Measurements from ENCODE around the gene S100A5.

The S100A5 gene

DNA sequence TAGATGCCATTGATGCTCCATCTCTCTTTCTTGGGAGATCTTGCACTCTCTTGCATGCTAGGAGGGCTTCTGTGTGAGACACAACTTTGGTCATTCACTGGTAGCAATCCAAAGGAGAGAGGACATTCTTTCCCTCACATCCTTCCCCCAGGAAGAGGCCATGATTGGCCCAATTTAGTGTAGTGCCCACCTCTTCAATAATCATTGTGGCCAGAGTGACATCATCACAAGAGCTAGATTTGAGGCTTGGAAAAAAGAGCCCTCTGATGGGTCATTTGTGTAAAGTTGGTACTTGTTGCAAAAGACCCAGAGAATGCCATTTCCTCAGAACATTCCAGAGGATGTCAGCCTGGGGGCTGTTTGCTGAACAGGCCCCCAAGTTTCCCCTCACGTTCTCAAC lies 35.2 kb downstream of the S100A5 start:
- Histone ChIP-seq H3K4me1 (ENCODE audit: low read length) (0 out of 2 replicates have a peak, but pooled peaks cover 3% of the 10 kb centered on the region), H4K20me1 (ENCODE audit: insufficient read depth, low read length) (no peaks in the 10 kb centered on the region), H3K36me3 (replicated peaks; ENCODE audit: insufficient read depth, low read length) (no peaks in the 10 kb centered on the region), H3K4me3 (ENCODE audit: low read length) (no peak overlapping the region), H2AFZ (ENCODE audit: low read length) (no peak overlapping the region), H3F3A (ENCODE audit: insufficient read depth, low read length) (peaks cover 3% of the 10 kb centered on the region; the same call in 1 of the 2 replicates), H3K79me2 (ENCODE audit: low read length) (no peaks in the 10 kb centered on the region), H3K9me3 (replicated peaks; ENCODE audit: insufficient read depth, low read length) (no peaks in the 10 kb centered on the region), H3K4me2 (ENCODE audit: low read depth, low read length) (no peak overlapping the region), H3K9ac (ENCODE audit: low read length) (no peak overlapping the region), H3K9me2 (replicated peaks; ENCODE audit: insufficient read depth, low read length) (no peaks in the 10 kb centered on the region), H3K27ac (ENCODE audit: low read length) (no peak overlapping the region), H3K27me3 (replicated peaks; ENCODE audit: insufficient read depth, low read length) (no peaks in the 10 kb centered on the region)
- TF ChIP-seq EZH2 (optimal IDR thresholded peaks at IDR 0.05; ENCODE audit: low read depth, low read length), result no peak
- TF ChIP-seq, protein P1, sequence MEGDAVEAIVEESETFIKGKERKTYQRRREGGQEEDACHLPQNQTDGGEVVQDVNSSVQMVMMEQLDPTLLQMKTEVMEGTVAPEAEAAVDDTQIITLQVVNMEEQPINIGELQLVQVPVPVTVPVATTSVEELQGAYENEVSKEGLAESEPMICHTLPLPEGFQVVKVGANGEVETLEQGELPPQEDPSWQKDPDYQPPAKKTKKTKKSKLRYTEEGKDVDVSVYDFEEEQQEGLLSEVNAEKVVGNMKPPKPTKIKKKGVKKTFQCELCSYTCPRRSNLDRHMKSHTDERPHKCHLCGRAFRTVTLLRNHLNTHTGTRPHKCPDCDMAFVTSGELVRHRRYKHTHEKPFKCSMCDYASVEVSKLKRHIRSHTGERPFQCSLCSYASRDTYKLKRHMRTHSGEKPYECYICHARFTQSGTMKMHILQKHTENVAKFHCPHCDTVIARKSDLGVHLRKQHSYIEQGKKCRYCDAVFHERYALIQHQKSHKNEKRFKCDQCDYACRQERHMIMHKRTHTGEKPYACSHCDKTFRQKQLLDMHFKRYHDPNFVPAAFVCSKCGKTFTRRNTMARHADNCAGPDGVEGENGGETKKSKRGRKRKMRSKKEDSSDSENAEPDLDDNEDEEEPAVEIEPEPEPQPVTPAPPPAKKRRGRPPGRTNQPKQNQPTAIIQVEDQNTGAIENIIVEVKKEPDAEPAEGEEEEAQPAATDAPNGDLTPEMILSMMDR (IDR thresholded peaks at IDR 0.05; ENCODE audit: low read length), result no peak
- no peak for TF ChIP-seq EZH2phosphoT487 (IDR thresholded peaks at IDR 0.05; ENCODE audit: low read length)
- no peak for DNase-seq

DNA sequence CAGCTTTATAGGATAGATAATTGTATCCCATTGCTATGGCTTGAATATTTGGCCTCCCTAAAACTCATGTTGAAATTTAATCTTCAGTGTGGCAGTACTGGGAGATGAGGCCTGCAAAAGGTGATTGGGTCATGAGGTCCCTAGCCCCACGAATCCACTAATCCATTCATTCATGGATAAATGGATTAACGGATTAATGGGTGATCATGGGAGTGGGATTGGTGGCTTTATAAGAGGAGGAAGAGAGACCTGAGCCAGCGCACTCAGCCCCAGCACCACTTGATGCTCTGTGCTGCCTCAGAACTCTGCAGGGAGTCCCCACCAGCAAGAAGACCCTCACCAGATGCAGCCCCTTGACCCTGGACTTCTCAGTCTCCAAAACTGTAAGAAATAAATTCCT lies 37.0 kb downstream of the S100A5 start:
- no peaks in the 10 kb centered on the region for H3K27me3 ChIP-seq (replicated peaks; ENCODE audit: insufficient read depth, low read length)
- TF ChIP-seq EZH2 (optimal IDR thresholded peaks at IDR 0.05; ENCODE audit: low read depth, low read length), result no peak
- TF ChIP-seq EZH2phosphoT487 (IDR thresholded peaks at IDR 0.05; ENCODE audit: low read length), result no peak
- TF ChIP-seq, protein P1 (IDR thresholded peaks at IDR 0.05; ENCODE audit: low read length), result no peak
- no peaks in the 10 kb centered on the region for H3K4me1 ChIP-seq (ENCODE audit: low read length)
- H3K9me2 ChIP-seq (replicated peaks; ENCODE audit: insufficient read depth, low read length), result no peaks in the 10 kb centered on the region
- H3K9me3 ChIP-seq (replicated peaks; ENCODE audit: insufficient read depth, low read length), result no peaks in the 10 kb centered on the region
- H3K9ac ChIP-seq (ENCODE audit: low read length), result no peak overlapping the region
- H3K4me3 ChIP-seq (ENCODE audit: low read length), result no peak overlapping the region
- DNase-seq, result no peak
- no peaks in the 10 kb centered on the region for H3K36me3 ChIP-seq (replicated peaks; ENCODE audit: insufficient read depth, low read length)
- no peak overlapping the region for H2AFZ ChIP-seq (ENCODE audit: low read length)
- H3F3A ChIP-seq (ENCODE audit: insufficient read depth, low read length), result no peaks in the 10 kb centered on the region
- H3K4me2 ChIP-seq (ENCODE audit: low read depth, low read length), result no peak overlapping the region
- no peaks in the 10 kb centered on the region for H3K79me2 ChIP-seq (ENCODE audit: low read length)
- no peak overlapping the region for H3K27ac ChIP-seq (ENCODE audit: low read length)
- no peaks in the 10 kb centered on the region for H4K20me1 ChIP-seq (ENCODE audit: insufficient read depth, low read length)

DNA sequence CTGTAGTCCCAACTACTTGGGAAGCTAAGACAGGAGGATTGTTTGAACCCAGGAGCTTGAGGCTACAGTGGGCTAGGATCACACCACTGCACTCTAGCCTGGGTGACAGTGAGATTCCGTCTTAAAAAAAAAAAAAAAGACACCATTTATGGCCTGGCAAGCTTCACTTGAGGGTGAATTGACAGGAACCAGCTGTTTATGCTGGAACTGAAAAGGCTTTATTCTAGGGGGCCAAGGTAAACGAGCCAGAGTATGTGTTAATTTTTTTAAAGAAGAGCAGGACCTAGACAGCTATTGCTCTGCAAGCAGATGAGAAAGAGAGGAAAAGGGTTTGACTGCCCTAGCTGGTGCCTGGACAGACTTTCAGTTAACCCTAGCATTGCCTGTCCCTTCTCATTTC lies 42.0 kb downstream of the S100A5 start:
- Histone ChIP-seq H3K9ac (ENCODE audit: low read length) (no peak overlapping the region), H3K27me3 (replicated peaks; ENCODE audit: insufficient read depth, low read length) (no peaks in the 10 kb centered on the region), H3K4me1 (ENCODE audit: low read length) (no peaks in the 10 kb centered on the region), H3K79me2 (ENCODE audit: low read length) (no peaks in the 10 kb centered on the region), H3K4me2 (ENCODE audit: low read depth, low read length) (no peak overlapping the region), H3K4me3 (ENCODE audit: low read length) (no peak overlapping the region), H3F3A (ENCODE audit: insufficient read depth, low read length) (no peaks in the 10 kb centered on the region), H3K9me2 (replicated peaks; ENCODE audit: insufficient read depth, low read length) (no peaks in the 10 kb centered on the region), H2AFZ (ENCODE audit: low read length) (no peak overlapping the region), H3K36me3 (replicated peaks; ENCODE audit: insufficient read depth, low read length) (no peaks in the 10 kb centered on the region), H3K9me3 (replicated peaks; ENCODE audit: insufficient read depth, low read length) (no peaks in the 10 kb centered on the region), H4K20me1 (ENCODE audit: insufficient read depth, low read length) (no peaks in the 10 kb centered on the region), H3K27ac (ENCODE audit: low read length) (no peak overlapping the region)
- TF ChIP-seq EZH2phosphoT487 (IDR thresholded peaks at IDR 0.05; ENCODE audit: low read length), result no peak
- no peak for TF ChIP-seq EZH2 (optimal IDR thresholded peaks at IDR 0.05; ENCODE audit: low read depth, low read length)
- TF ChIP-seq, protein P1 (IDR thresholded peaks at IDR 0.05; ENCODE audit: low read length), result no peak
- no peak for DNase-seq

Data from MM.1S (cell line).